NCI-H1092 treated with DMSO at 0.1 percent for 48 hours (cell line): Measurements from ENCODE around the gene ANKS3.

ENCODE experiments used
- DNase-seq: peaks from one replicate; lab custom pipeline; 2025; lab: John Stamatoyannopoulos, UW

ANKS3 gene

GRCh38 chr16:4648917-4649316 is 85.2 kb downstream of the ANKS3 start:
- DNase-seq, result no peak

GRCh38 chr16:4647644-4647980 is 86.5 kb downstream of the ANKS3 start:
- no peak for DNase-seq

- DNase-seq, result no peak
Observed at GRCh38 chr16:4646773-4647643, 87.1 kb downstream of the ANKS3 start.
